GM19240 (cell line): Measurements from ENCODE around the gene BORCS8.

Experiments
- DNase-seq: peaks from one replicate; pipeline ENCODE4 v3.0.0; 2011; ENCODE audit warnings: low spot score; ENCODE audit not compliant: insufficient read length

The BORCS8 gene

GRCh38 chr19:19214159-19214490, 22.2 kb upstream of the BORCS8 start:
- DNase-seq: no peak

GRCh38 chr19:19213426-19214158, 21.6 kb upstream of the BORCS8 start:
- no peak for DNase-seq

GRCh38 chr19:19212916-19213315, 21.0 kb upstream of the BORCS8 start:
- DNase-seq: no peak

- DNase-seq: no peak
These were observed 19.8 kb upstream of the BORCS8 start, which contains the start of gene NCAN for GRCh38 chr19:19211499-19212420. Gene NCAN, plus strand, starts transcription at chr19:19211958. Its CDS starts 4,996 bp downstream, at chr19:19216954.

- no peak for DNase-seq
These were observed 17.4 kb upstream of the BORCS8 start for GRCh38 chr19:19209372-19209771.

GRCh38 chr19:19207637-19208572, 16.0 kb upstream of the BORCS8 start:
- no peak for DNase-seq

- no peak for DNase-seq
These were observed 15.0 kb upstream of the BORCS8 start for GRCh38 chr19:19206938-19207337.

- no peak for DNase-seq
These were observed 13.8 kb upstream of the BORCS8 start for GRCh38 chr19:19205416-19206410.

- DNase-seq: no peak
These were observed 12.2 kb upstream of the BORCS8 start for GRCh38 chr19:19204181-19204580.

GRCh38 chr19:19203012-19203856, 11.3 kb upstream of the BORCS8 start, which contains the start of gene NR2C2AP:
Gene NR2C2AP, minus strand, starts transcription at chr19:19203414. Its CDS starts 354 bp downstream, at chr19:19203060.
- DNase-seq: peak; percentile 100

- no peak for DNase-seq
These were observed 10.7 kb upstream of the BORCS8 start for GRCh38 chr19:19202707-19203011.

GRCh38 chr19:19201697-19202630, 10.0 kb upstream of the BORCS8 start:
- no peak for DNase-seq

GRCh38 chr19:19193926-19194325, 2.0 kb upstream of the BORCS8 start:
- DNase-seq: no peak

GRCh38 chr19:19192910-19193423, 1.0 kb upstream of the BORCS8 start:
- no peak for DNase-seq

- no peak for DNase-seq
These were observed 229 bp downstream of the BORCS8 start for GRCh38 chr19:19191768-19192077.

GRCh38 chr19:19186742-19187141, 5.2 kb downstream of the BORCS8 start:
- no peak for DNase-seq

- no peak for DNase-seq
These were observed 5.9 kb downstream of the BORCS8 start for GRCh38 chr19:19185853-19186740.
